ENCODE results near the gene COL16A1. TPM values are rescaled to one million over a fixed set of nuclear protein-coding genes. Genes with fewer than 3 reads are reported as not detected.

Gene COL16A1
- polyA plus RNA-seq, 1 donor = 111 TPM

GRCh38 chr1:31648641-31649357, 55.0 kb downstream of the COL16A1 start:
- no peak for DNase-seq (ENCODE audit: low read depth)

- no peak for DNase-seq (ENCODE audit: low read depth)
These were observed 55.6 kb downstream of the COL16A1 start for GRCh38 chr1:31648190-31648589.

GRCh38 chr1:31647106-31647505, 56.7 kb downstream of the COL16A1 start:
- DNase-seq (ENCODE audit: low read depth) = no peak

GRCh38 chr1:31646259-31646960, 57.4 kb downstream of the COL16A1 start:
- DNase-seq (ENCODE audit: low read depth) = no peak

- DNase-seq (ENCODE audit: low read depth) = no peak
These were observed 58.6 kb downstream of the COL16A1 start for GRCh38 chr1:31645274-31645568.

- DNase-seq (ENCODE audit: low read depth) = peak; percentile 98
These were observed 59.1 kb downstream of the COL16A1 start, which contains the start of gene PEF1 for GRCh38 chr1:31644560-31645273. Gene PEF1 (minus strand): TSS chr1:31644876. CDS start chr1:31644864, 12 bp downstream.

- DNase-seq (ENCODE audit: low read depth) = no peak
These were observed 59.7 kb downstream of the COL16A1 start for GRCh38 chr1:31643976-31644559.

GRCh38 chr1:31642897-31643296, 60.9 kb downstream of the COL16A1 start:
- DNase-seq (ENCODE audit: low read depth) = no peak

- no peak for DNase-seq (ENCODE audit: low read depth)
These were observed 61.5 kb downstream of the COL16A1 start for GRCh38 chr1:31642366-31642765.

GRCh38 chr1:31640964-31641363, 62.9 kb downstream of the COL16A1 start:
- DNase-seq (ENCODE audit: low read depth) = no peak

GRCh38 chr1:31640179-31640578, 63.6 kb downstream of the COL16A1 start:
- DNase-seq (ENCODE audit: low read depth) = no peak

- no peak for DNase-seq (ENCODE audit: low read depth)
These were observed 64.3 kb downstream of the COL16A1 start for GRCh38 chr1:31639543-31639942.

GRCh38 chr1:31637915-31638673, 65.7 kb downstream of the COL16A1 start:
- DNase-seq (ENCODE audit: low read depth) = no peak

GRCh38 chr1:31633117-31633516, 70.7 kb downstream of the COL16A1 start:
- DNase-seq (ENCODE audit: low read depth) = no peak

- no peak for DNase-seq (ENCODE audit: low read depth)
These were observed 71.2 kb downstream of the COL16A1 start for GRCh38 chr1:31632649-31633048.

GRCh38 chr1:31628931-31629556, 74.8 kb downstream of the COL16A1 start:
- DNase-seq (ENCODE audit: low read depth) = no peak

- no peak for DNase-seq (ENCODE audit: low read depth)
These were observed 75.8 kb downstream of the COL16A1 start for GRCh38 chr1:31627930-31628559.

- no peak for DNase-seq (ENCODE audit: low read depth)
These were observed 76.4 kb downstream of the COL16A1 start for GRCh38 chr1:31627301-31627929.

GRCh38 chr1:31626223-31627207, 77.3 kb downstream of the COL16A1 start:
- DNase-seq (ENCODE audit: low read depth) = no peak

All from forelimb muscle (tissue), 1 donor.